ENCODE data around the gene MED16. TPM values are rescaled to one million over a fixed set of nuclear protein-coding genes. Genes with fewer than 3 reads are reported as not detected.

Gene MED16
- total RNA-seq, 6 donors from 2014 or later, result 33.5 to 110 (median 62.1) TPM

DNA sequence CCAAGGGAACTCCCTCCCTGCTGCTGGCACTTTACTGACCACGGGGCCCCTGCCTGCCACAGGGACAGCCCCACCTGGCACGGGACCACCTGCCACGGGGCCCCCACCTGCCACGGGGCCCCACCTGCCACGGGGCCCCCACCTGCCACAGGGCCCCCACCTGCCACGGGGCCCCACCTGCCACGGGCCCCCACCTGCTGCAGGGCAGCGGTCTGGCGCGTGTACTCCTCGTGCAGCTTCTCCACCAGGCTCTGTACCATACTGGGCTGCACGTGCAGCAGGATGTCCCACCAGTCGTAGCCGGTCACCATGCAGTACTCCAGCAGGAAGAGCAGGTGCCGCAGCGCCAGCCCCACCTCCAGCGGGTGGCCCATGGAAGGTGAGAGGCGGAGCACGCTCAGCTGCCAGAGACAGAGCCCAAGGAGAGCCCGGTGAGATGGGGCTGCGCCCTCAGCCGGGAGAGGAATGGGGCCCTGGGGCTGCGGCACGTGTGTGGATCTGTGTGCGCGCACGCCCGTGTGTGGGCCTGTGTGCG lies 16.1 kb downstream of the MED16 start:
- DNase-seq (peak in 1 of 2 donors; percentile 67), ATAC-seq (ENCODE audit: low FRiP score in 2 of 2) (no peak)
- Histone ChIP-seq H3K27ac (no peak overlapping the region), H3K9me3 (no peaks in the 10 kb centered on the region), H3K4me1 (peaks cover 9 to 15% (median 9%) of the 10 kb centered on the region in 4 donors), H3K4me3 (no peak overlapping the region), H3K36me3 (peaks cover 10 to 82% (median 54%) of the 10 kb centered on the region in 4 donors), H3K27me3 (no peaks in the 10 kb centered on the region)
- TF ChIP-seq POLR2AphosphoS5 (IDR thresholded peaks at IDR 0.05) (no peak), EP300 (IDR thresholded peaks at IDR 0.05) (no peak), POLR2A (IDR thresholded peaks at IDR 0.05) (no peak)
- TF ChIP-seq, protein P1, sequence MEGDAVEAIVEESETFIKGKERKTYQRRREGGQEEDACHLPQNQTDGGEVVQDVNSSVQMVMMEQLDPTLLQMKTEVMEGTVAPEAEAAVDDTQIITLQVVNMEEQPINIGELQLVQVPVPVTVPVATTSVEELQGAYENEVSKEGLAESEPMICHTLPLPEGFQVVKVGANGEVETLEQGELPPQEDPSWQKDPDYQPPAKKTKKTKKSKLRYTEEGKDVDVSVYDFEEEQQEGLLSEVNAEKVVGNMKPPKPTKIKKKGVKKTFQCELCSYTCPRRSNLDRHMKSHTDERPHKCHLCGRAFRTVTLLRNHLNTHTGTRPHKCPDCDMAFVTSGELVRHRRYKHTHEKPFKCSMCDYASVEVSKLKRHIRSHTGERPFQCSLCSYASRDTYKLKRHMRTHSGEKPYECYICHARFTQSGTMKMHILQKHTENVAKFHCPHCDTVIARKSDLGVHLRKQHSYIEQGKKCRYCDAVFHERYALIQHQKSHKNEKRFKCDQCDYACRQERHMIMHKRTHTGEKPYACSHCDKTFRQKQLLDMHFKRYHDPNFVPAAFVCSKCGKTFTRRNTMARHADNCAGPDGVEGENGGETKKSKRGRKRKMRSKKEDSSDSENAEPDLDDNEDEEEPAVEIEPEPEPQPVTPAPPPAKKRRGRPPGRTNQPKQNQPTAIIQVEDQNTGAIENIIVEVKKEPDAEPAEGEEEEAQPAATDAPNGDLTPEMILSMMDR (IDR thresholded peaks at IDR 0.05), result no peak
- WGBS, 2 donors, result 93 to 97% methylated on average over 11 to 27 of the region's 29 CpGs

- ATAC-seq (ENCODE audit: low FRiP score in 2 of 2), result no peak
- 88 to 91% methylated on average over 17 to 18 of the region's 18 CpGs for WGBS, 2 donors
- Histone ChIP-seq H3K4me1 (peaks cover 9 to 16% (median 10%) of the 10 kb centered on the region in 4 donors), H3K4me3 (no peak overlapping the region), H3K27me3 (no peaks in the 10 kb centered on the region), H3K36me3 (peaks cover 6 to 78% (median 48%) of the 10 kb centered on the region in 4 donors), H3K27ac (no peak overlapping the region), H3K9me3 (no peaks in the 10 kb centered on the region)
- no peak for DNase-seq
- no peak for TF ChIP-seq POLR2A (IDR thresholded peaks at IDR 0.05)
- TF ChIP-seq POLR2AphosphoS5 (IDR thresholded peaks at IDR 0.05), result no peak
- TF ChIP-seq EP300 (IDR thresholded peaks at IDR 0.05), result no peak
- TF ChIP-seq, protein P1 (IDR thresholded peaks at IDR 0.05), result no peak
Observed at GRCh38 chr19:876089-876488, 16.9 kb downstream of the MED16 start.

GRCh38 chr19:875265-875879 lies 17.6 kb downstream of the MED16 start:
- no peak overlapping the region for H3K27ac ChIP-seq
- peaks cover 9 to 16% (median 10%) of the 10 kb centered on the region in 4 donors for H3K4me1 ChIP-seq
- H3K27me3 ChIP-seq, result no peaks in the 10 kb centered on the region
- peaks cover 5 to 78% (median 48%) of the 10 kb centered on the region in 4 donors for H3K36me3 ChIP-seq
- no peak for ATAC-seq (ENCODE audit: low FRiP score in 2 of 2)
- 93 to 95% methylated on average over 22 to 28 of the region's 28 CpGs for WGBS, 2 donors
- TF ChIP-seq POLR2A (IDR thresholded peaks at IDR 0.05) (no peak), EP300 (IDR thresholded peaks at IDR 0.05) (no peak), POLR2AphosphoS5 (IDR thresholded peaks at IDR 0.05) (no peak)
- TF ChIP-seq, protein P1 (IDR thresholded peaks at IDR 0.05), result no peak
- DNase-seq, result peak in 1 of 2 donors; percentile 79
- H3K4me3 ChIP-seq, result no peak overlapping the region
- H3K9me3 ChIP-seq, result no peaks in the 10 kb centered on the region

DNA sequence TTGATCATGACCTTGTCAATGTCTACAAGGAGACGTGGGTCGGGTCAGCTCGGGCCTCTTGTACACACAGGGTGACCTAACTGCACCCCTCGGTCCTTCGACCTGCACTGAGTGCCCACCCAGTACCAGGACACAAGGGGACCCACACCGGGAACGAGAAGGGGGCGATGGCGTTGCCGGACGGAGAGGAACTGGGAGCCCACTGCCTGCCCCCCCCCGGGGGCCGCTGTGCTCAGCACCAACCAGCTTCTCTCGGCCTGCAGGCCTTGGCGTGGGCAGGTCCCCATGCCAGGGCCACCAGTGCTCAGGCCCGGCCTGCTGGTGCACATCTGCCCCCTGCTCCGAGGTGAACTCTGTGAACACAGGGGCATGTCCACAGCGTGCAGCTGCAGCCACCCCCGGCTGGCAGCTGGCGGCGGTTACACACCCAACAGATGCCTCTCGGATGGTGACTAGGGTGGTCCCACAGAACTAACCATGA lies 19.4 kb downstream of the MED16 start:
- H3K4me3 ChIP-seq, result no peak overlapping the region
- TF ChIP-seq, protein P1 (IDR thresholded peaks at IDR 0.05), result no peak
- TF ChIP-seq EP300 (IDR thresholded peaks at IDR 0.05) (no peak), POLR2A (IDR thresholded peaks at IDR 0.05) (no peak), POLR2AphosphoS5 (IDR thresholded peaks at IDR 0.05) (no peak)
- peak overlapping the region in 1 of 4 donors; percentile 83 for H3K27ac ChIP-seq
- H3K36me3 ChIP-seq, result peaks cover 5 to 76% (median 50%) of the 10 kb centered on the region in 4 donors
- 97 to 98% methylated on average over 15 to 17 of the region's 22 CpGs for WGBS, 2 donors
- DNase-seq (peak in 1 of 2 donors; percentile 81), ATAC-seq (ENCODE audit: low FRiP score in 2 of 2) (no peak)
- no peaks in the 10 kb centered on the region for H3K9me3 ChIP-seq
- H3K27me3 ChIP-seq, result no peaks in the 10 kb centered on the region
- H3K4me1 ChIP-seq, result peaks cover 9 to 21% (median 13%) of the 10 kb centered on the region in 4 donors
